ENCODE data around the gene MYL12B.

DNA sequence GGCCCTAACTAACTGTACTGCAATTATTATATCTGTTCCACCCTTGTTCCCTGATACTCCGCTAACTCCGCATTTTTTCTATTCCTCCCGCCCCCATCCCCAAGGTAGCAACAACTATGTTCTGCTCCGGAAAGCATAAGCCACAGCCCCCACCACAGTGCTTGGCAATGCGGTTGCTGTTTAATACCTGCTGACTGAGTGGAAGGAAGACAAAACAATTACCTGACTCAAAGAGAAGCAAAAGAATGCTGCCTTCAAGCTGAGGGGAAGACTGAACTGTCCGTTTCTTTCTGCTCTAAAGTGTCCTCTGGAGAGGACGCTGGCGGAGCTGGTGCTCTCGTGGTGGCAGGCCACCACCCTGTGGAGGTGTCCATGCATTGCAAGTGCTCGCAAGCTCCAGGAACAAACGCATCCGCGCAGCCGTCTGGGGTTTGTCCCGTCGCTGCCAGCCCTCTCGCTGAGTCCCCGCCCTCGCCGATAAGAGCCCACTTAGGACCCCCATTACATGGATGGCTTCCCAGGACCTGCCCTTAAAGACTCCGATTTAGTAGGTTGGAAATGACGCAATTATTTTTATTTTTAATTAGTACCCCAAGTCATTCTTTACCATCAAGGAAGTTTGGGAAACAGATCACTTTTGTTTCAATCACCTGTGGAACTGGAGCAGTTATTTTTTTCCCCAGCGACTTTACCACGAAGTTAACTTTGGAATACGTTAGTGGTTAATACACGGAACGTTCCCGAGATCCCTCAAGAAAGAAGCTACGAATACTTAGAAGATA lies 15.9 kb upstream of the MYL12B start:
- TF ChIP-seq, protein P1, sequence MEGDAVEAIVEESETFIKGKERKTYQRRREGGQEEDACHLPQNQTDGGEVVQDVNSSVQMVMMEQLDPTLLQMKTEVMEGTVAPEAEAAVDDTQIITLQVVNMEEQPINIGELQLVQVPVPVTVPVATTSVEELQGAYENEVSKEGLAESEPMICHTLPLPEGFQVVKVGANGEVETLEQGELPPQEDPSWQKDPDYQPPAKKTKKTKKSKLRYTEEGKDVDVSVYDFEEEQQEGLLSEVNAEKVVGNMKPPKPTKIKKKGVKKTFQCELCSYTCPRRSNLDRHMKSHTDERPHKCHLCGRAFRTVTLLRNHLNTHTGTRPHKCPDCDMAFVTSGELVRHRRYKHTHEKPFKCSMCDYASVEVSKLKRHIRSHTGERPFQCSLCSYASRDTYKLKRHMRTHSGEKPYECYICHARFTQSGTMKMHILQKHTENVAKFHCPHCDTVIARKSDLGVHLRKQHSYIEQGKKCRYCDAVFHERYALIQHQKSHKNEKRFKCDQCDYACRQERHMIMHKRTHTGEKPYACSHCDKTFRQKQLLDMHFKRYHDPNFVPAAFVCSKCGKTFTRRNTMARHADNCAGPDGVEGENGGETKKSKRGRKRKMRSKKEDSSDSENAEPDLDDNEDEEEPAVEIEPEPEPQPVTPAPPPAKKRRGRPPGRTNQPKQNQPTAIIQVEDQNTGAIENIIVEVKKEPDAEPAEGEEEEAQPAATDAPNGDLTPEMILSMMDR (IDR thresholded peaks at IDR 0.05; ENCODE audit: control extremely low read depth in 1 of 3, insufficient read depth in 1 of 3, low read depth in 1 of 3, low read length in 3 of 3) = peak; percentile 88 to 94 (median 94)
- TF ChIP-seq POLR2AphosphoS5 (IDR thresholded peaks at IDR 0.05; ENCODE audit: low read depth, low read length) = no peak
- no peak for TF ChIP-seq ZNF274 (IDR thresholded peaks at IDR 0.05; ENCODE audit: borderline replicate concordance, extremely low read depth, low read length)
- TF ChIP-seq, protein P2, sequence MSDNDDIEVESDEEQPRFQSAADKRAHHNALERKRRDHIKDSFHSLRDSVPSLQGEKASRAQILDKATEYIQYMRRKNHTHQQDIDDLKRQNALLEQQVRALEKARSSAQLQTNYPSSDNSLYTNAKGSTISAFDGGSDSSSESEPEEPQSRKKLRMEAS (IDR thresholded peaks at IDR 0.05) = peak; percentile 72
- TF ChIP-seq EP300 (IDR thresholded peaks at IDR 0.05; ENCODE audit: borderline replicate concordance in 1 of 2, low read depth in 2 of 2, low read length in 2 of 2) = 0 out of 3 replicates have a peak, but pooled peaks of 1 of the 2 experiments have one; percentile 19
- no peak for TF ChIP-seq HDAC2 (IDR thresholded peaks at IDR 0.05; ENCODE audit: borderline replicate concordance in 1 of 2, low read depth in 2 of 2, low read length in 2 of 2)
- peak in 1 of 2 experiments; percentile 49; a peak in 1 of 3 replicates for TF ChIP-seq POLR2A (IDR thresholded peaks at IDR 0.05; ENCODE audit: control extremely low read depth in 1 of 2, low read depth in 2 of 2, low read length in 2 of 2)
- no peak for TF ChIP-seq EZH2 (IDR thresholded peaks at IDR 0.05; ENCODE audit: low read depth, low read length, severe bottlenecking)
- TF ChIP-seq, protein P3, sequence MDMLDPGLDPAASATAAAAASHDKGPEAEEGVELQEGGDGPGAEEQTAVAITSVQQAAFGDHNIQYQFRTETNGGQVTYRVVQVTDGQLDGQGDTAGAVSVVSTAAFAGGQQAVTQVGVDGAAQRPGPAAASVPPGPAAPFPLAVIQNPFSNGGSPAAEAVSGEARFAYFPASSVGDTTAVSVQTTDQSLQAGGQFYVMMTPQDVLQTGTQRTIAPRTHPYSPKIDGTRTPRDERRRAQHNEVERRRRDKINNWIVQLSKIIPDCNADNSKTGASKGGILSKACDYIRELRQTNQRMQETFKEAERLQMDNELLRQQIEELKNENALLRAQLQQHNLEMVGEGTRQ (IDR thresholded peaks at IDR 0.05; ENCODE audit: low read length) = no peak
- no peak for TF ChIP-seq MAFK (IDR thresholded peaks at IDR 0.05; ENCODE audit: low read depth, low read length)
- no peak for TF ChIP-seq JUN (IDR thresholded peaks at IDR 0.05; ENCODE audit: low read depth, low read length)

All from H1 (cell line).